SW480 (cell line): ENCODE data around the gene GPATCH1.

Experiments
- DNase-seq: peaks from one replicate; pipeline ENCODE4 v3.0.0-alpha.2; 2016; ENCODE audit warnings: low spot score

GPATCH1 gene

DNA sequence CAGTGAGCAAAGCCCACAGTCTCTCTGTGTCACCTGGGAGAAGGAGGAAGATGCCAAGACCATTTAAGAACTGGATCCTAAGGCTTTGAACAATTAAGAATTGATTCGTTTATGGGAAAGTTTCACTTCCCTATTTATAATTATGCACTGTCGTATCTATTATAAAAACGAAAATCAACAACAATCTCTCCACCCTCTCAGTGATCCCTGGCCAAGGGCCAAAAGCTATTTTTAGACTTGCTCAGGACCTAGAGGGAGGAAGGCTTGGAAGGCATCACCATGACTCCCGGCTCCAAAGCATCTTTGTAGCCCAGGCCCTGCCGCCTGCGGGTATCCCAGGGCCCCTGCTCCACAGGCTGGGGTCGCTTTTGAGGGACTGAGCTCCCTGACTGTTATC lies 17.6 kb upstream of the GPATCH1 start:
- peak; percentile 40 for DNase-seq

DNA sequence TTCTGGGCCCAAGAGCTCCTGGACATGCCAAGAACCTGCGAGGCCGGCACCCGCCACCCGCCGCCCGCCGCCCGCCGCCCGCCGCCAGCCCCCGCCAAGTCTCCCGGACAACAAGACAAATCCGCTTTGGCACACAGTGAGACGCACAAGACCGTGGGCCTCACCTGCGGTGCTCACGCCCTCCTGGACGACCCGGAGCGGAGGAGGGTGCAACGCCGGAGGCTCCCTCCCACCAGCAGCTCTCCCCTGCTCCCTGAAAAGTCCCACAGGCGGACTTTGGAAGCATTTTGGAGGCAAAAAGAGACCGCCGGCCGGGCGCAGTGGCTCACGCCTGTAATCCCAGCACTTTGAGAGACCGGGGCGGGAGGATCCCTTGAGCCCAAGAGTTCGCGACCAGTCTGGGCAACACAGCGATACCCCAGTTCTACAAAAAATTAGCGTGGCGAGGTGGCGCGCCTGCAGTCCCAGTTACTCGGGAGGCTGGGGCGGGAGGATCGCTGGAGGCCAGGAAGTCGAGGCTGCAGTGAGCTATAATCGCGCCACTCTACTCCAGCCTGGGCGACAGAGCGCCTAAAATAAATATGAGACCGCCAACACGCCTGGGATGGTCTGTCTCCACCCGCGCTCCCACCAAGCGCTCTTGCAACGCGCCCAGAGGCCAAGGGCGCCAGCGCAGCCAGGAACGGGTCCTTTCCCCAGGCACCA lies 17.1 kb upstream of the GPATCH1 start:
- peak; percentile 27 for DNase-seq

- DNase-seq, result peak; percentile 66
Measured at GRCh38 chr19:33064458-33064791, 16.6 kb upstream of the GPATCH1 start.

DNA sequence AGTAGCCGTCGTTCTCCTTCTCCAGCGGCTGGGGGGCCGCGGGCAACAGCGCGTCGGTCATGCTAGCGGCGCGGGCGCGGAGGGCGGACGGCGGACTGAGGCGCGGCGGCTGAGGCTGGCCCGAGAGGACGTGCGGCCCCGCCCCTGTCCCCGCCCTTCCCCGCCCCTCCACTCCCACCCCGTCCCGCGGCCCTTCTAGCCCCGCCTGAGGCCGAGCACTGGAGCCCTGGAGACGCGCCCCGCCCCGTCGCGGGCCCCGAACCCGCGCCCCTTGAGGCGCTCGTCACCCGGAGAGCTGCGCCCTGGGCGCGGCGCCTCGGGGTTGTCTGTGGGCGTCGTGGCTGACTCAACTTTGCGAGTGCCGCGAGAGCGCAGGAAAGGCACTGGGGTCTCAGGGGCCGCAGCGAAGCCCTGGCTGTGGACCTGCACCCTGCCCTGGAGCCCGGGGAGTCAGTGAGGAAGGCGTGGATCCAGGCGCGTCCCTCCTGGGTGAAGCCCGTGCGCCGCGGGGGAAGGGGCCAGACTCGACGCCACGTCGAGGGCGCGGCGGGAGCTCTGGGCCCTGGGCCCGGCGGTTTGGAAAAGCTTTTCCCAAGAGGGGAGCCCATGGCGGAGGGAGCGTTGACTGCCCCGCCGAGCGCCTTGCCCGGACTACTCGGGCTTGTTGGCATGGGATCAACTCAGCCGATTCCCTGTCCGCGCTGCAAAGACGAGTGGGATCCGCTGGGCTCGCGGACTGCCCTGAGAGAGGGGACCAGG lies 16.0 kb upstream of the GPATCH1 start, which contains the start of gene RHPN2:
RHPN2 (minus strand) TSS at position 97 of the 759 bp plus-strand sequence; CDS start at position 61, 36 bp downstream.
- peak; percentile 84 for DNase-seq

GRCh38 chr19:33066543-33066942 lies 14.4 kb upstream of the GPATCH1 start:
- no peak for DNase-seq

DNA sequence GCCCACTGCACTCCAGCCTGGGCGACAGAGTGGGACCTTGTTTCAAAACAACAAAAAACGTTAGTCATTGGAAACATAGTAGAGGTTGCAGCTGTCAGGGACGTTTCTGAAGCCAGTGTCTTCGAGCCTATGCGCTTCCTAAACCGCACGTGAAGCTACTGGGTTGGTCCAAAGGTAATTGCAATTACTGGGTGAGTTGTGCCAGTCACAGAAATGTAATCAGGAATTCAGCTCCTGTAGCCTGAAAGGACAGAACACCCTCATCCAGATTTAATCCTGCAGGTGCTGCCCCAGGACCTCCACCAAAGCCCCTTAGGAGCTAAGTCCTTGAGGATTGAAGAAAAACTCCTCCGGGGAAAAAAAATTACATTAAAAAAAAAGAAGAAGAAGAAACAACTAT lies 13.9 kb upstream of the GPATCH1 start:
- DNase-seq, result no peak

- peak; percentile 41 for DNase-seq
Measured at GRCh38 chr19:33071887-33072286, 9.1 kb upstream of the GPATCH1 start.

DNA sequence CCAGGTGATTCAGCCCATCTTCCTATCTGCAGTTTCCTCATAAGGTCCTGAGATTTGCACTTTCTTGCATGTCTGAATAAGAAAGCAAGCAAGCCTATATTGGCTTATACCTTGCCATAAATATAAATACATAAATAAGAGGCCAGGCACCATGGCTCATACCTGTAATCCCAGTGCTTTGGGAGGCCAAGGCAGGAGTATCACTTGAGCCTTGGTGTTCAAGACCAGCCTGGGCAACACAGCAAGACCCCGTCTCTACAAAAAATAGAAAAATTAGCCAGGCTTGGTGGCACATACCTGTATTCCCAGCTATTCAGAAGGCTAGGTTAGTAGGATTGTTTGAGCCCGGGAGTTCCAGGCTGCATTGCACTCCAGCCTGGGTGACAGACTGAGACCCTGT lies 5.5 kb upstream of the GPATCH1 start:
- no peak for DNase-seq

GRCh38 chr19:33085570-33086128 lies 4.7 kb downstream of the GPATCH1 start:
- DNase-seq, result no peak

DNA sequence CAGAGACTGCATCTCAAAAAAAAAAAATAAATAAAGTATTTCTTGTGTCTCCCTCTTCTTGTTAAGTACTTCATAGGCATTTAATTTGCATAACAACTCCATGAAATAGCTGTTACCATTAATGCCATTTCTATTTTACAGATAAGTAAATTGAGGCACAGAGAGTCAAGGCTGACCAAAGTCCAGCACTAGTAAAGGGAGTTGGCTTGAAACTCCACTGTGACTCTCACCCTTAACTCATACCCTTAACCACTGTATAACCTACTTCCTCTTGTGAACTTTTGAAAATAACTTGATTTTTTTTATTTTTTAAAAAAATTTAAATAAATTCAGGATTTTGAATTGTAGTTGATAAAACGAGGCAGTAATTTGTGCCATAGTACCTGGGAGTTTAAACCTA lies 6.0 kb downstream of the GPATCH1 start:
- no peak for DNase-seq

- no peak for DNase-seq
Measured at GRCh38 chr19:33089010-33089409, 8.0 kb downstream of the GPATCH1 start.

- no peak for DNase-seq
Measured at GRCh38 chr19:33090179-33090578, 9.2 kb downstream of the GPATCH1 start.

DNA sequence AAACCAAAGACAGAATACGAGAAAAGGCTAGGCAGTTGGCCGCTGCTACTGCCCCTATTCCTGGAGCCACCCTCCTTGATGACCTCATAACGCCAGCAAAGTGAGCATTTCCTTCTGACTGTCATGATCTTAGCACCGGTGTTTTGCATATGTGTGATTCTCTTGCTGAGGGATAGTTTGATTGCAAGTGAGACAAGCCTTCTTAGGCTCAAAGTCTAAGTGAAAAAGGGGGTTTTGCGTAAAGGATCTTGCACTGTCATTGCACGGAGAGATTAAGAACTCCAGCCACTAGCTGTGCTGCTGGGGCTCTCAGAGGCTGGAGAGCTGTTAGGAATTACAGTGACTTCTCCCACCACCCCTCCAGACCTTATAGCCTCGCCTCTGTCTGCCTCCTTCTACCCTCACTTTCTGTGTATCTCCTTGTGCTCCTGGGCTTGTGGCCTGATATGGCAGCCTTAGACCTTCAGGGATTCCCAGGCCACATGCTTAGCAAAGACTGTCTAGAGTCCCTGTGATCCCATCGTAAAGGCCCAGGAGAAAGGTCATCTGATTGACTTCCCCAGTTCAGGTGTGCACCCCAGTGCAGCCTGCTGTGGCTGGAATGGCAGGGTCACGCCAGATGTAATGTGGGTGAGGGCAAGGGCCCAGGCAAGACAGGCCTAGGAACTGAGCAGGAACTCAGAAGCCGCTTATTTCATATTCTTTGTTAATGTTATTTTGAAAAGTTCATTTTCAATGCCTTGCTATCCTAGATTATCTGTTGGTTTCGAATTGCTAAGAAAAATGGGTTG lies 12.6 kb downstream of the GPATCH1 start:
- DNase-seq, result no peak

DNA sequence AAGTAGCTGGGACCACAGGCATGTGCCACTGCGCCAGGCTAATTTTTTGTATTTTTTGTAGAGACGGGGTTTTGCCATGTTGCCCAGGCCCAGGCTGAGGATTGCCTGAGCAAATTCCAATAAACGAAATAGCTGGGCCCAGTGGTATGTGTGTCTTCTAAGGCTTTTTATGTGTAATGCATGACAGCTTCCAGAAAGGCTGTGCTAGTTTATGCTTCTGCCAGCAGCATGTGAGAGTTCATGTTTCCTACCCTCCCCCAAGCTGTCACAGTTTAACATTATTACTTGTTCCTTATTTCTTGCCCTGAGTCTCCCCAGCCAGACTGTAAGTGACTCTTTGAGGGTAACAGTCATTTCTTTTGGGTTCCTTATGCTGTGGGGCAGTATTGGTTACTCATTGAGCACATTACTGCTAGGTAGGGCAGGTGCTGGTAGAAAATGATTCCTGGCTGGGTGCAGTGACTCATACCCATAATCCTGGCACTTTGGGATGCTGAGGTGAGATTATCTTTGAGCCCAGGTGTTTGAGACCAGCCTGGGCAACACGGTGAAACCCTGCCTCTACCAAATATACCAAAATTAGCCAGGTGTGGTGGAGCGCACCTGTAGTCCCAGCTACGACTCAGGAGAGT lies 13.6 kb downstream of the GPATCH1 start:
- DNase-seq, result no peak

DNA sequence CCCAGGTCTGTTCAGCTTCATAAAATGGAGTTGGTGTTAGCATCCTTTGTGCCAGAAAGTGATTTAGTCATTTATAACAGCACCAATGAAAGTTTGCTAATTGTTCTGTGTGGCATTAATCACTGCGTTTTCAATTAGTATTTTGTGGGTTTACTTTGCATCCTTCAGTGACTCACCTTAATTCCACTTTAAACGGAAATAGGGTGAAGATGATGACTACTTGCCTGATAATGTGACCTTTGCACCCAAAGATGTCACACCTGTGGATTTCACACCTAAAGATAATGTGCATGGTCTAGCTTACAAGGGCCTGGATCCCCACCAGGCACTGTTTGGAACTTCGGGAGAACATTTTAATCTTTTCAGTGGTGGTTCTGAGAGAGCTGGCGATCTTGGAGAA lies 15.0 kb downstream of the GPATCH1 start:
- peak; percentile 68 for DNase-seq

- DNase-seq, result no peak
Measured at GRCh38 chr19:33098055-33098534, 17.1 kb downstream of the GPATCH1 start.

- DNase-seq, result no peak
Measured at GRCh38 chr19:33100894-33101644, 20.1 kb downstream of the GPATCH1 start.

DNA sequence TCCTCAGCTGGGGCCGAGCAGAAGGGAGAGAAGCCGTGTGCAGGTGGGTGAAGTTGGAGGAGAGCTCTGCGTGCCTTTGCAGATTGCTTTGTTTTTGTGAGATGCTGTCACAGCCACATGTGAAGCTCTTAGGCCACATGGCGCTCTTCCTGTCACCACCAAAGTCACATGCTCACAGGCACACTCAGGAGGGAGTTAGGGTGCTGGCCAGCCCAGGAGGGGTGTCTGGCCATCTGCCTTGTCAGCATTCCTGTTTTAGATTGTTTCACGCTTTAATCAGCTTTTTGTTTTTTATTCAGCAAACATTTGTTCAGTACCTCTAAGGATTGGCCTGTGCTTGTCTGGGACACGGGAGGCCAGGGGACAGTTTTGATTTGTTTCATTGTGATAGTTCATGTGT lies 21.9 kb downstream of the GPATCH1 start:
- no peak for DNase-seq

GRCh38 chr19:33108161-33108560 lies 27.2 kb downstream of the GPATCH1 start:
- no peak for DNase-seq

GRCh38 chr19:33110137-33110910 lies 29.3 kb downstream of the GPATCH1 start:
- DNase-seq, result no peak
